Activated T-helper 1 cell treated with anti-CD3 and anti-CD28 coated beads, Interleukin-2, amount 50 U/mL, for 16 hours (primary cell): Measurements from ENCODE around the gene ZBTB20.

ENCODE experiments used
- DNase-seq, 2 donors: peaks; one replicate each; pipeline ENCODE4 v3.0.0-alpha.2; 2020; ENCODE audit warnings: low read depth in 1 of 2, low spot score in 1 of 2

ZBTB20 gene

DNA sequence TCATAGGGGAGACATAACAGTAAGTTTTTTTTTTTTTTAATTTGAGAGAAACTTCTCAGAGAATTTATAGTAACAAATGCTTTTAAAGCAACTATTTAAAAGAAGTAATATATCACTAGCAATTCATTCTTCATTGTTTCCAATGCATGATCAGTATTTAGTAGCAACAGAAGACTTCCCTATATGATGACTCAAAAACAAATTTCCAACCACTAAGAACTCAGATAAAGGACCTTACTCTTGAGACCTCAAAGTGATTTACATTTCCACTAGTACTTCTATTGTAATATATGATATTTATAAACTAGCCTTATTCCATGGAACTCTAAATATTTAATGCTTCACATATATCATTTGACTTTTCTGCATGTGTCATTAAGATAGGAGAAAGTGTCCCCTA lies 356.3 kb downstream of the ZBTB20 start:
- no peak for DNase-seq

DNA sequence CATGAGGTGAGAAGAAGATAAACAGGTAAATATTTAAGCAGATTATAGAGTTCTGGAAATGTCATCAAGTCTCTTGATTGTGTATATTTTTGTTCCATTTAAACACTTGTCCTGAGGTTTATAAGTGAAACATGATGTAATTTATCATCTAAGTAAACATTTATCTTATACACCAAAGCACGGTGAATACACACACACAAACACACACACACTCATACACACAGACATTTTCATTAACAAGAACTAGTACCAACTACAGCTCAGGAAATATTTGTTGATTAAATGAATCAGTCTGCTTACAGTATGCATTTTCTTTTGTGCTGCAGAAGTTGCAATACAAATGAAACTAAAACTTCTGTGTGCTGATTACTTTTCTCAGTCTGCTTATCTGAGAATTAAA lies 357.3 kb downstream of the ZBTB20 start:
- DNase-seq: no peak

DNA sequence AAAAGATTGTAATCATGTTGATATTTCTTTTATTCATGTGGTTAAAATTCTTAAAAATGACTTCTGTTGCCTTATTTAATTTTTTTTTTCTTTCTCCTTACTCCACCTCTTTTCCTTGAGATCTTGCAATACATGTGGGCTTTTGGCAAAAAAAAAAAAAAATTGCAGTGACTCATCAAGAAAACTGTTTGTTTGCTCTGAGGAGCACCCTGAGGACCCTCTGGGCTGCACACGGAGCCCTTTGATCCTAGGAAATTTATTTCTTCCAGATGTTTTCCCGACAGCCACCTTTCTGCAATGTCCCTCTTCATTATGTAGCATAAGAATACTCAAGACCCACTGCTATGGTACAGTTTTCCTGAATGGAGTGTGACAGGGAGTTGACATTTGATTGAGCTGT lies 371.7 kb downstream of the ZBTB20 start:
- DNase-seq: no peak

DNA sequence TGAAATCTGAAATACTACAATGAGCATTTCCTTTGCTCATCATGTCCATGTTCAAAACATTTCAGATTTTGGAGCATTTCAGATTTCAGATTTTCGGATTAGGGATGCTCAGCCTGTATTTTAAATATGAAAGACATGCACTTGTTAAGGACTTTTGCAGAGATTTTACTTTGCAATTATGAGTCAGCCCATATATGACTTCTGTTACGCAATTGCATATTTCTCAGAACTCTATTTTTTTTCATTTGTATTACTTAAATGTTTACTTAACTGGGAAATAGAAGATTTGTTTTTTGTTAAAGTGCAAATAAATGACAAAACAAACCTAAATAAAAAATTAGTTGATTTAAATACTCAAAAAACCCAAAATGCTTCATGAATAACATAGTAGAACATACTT lies 376.2 kb downstream of the ZBTB20 start:
- DNase-seq: no peak

DNA sequence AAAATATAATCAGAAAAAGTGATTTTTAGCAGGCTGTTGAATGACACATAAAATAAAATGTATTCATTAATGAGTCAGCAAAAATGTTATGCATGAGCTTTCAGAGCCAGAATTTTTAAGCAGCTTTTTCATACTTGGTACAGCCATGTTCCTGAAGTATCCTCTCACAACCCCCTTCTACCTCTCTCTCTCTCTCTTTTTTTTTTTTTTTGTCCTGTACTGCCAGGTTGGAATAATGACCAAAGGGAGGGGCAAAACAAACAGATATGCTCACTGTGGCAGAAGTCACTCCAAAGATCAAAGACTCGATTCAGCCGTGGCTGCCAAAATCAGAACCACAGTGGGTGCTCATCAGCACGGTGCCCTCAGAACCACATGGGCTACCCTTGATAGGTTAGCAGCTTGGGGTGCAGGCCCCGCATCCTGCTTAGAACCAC lies 383.0 kb downstream of the ZBTB20 start:
- no peak for DNase-seq

DNA sequence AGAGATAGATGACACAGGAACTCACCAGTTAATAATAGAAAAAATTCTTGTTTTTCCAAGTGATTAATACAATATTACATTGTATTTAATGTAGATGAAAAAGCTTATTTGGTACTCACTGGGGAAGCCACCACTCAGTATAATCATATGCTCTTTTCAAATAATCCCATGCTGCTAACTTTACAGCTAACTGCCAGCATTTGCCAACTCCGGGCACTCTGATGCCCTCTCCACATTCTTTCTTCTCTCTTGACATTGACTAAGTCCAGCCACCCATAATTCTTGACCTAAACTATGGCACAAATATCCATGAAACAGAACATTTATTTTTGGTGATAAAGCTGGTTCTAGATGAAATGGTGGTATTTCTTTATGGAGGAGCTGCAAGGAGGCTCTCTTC lies 384.9 kb downstream of the ZBTB20 start:
- no peak for DNase-seq

DNA sequence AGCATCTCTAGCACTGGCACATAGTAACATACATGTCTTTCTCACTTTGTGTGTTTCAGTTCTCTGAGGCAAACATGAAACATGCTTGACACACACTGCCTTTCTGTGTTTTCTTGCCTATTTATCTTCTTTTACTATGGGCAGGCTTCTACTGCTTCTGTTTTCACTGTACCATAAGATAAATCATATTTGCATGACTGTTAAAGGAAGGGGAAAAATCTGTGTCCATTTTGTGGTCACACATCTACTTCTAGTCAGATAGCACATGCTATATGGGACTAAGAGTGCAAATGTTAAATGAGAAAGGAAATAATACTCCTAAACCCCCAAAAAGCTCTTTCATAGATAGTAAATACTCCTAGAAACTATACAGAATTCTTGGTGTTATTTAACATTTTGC lies 386.4 kb downstream of the ZBTB20 start:
- DNase-seq: no peak

DNA sequence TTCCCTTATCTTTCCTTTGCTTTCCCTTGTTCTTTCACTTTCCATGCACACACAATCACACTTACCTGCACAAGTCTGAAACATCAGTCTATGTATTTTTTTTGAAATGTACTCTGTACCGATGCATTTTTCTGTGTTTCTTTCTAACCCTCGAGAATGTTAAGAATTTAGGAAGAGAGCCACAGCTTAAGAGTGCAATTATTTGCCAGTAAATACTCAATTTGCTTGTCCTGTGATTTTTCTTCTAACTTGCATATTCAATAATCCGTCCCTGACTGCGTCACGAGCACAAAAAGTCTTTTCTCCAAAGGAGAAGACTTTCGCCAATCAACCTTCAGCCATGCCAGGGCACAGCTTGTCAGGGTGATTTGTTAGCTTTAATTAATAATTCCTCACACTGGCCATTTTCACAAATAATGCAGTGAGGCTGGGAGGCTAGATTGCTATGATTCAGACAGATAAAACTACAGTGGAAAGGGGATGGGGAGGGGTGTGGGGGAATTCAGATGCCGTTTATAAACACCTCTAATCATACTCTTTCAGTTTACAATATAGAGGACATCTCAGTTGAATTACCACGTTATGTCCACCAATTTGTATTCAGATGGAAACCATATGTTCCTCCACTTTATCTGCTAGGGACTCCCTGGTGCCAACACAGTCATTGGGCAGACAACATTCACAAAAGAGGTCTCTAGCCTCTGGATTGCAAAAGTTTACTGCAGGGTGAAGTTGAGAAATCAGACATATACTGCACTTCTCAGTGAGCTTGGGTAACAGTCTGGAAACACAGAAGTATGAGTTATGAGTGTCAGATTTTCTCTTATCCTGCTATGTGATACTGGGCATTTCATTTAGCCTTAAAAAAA lies 388.0 kb downstream of the ZBTB20 start:
- DNase-seq: no peak

DNA sequence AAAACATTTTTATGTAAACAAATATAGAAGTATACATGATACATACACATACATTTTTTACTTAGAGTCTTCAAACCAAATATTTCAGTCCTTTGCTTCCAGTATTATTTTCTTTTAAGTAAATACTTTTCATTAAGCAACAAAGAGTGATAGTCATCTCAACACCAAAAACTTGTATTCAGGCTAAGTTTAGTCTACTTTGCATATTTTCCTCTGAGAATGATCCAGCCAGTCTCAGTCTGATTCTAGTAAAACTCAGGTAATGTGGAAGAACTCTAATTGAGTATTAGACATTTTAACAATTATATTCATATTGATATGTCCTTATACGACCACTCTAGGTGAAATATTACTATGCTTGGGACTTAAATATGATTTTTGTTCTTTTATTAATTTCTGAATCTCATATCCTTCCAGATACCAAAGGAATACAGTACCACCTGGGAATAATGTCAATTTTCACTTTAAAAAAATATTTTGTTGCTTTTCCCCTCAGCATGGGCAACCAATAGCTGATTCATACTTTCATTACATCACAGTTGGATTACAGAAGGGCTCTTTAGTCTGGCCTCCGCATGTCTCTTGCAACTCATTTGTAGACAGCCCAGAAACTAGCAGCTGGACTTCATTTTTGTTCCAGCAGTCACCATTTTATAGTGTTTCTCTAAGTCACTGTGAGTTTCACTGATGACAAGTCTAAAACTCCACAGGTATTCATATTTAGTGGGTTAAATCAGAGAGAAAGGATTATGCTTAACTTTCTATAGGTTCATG lies 390.4 kb downstream of the ZBTB20 start:
- no peak for DNase-seq

DNA sequence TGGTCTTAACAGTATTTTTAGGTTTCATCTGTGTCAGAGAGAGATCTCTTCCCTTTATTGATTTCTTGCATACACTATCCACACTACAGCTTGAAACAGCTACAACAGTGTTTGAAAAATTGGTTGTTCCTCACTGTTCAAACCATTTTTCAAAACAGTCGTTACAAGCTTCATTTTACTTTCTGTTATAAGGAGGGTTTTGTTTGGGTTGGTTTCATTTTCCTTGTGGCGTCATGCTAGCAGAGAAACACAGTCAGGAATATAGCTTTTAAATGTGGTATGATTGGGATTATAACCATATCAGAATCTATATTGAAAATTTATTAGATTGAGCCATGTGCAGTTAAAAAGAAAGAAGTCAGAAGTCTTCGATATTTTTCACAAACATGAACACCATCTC lies 400.6 kb downstream of the ZBTB20 start:
- no peak for DNase-seq

DNA sequence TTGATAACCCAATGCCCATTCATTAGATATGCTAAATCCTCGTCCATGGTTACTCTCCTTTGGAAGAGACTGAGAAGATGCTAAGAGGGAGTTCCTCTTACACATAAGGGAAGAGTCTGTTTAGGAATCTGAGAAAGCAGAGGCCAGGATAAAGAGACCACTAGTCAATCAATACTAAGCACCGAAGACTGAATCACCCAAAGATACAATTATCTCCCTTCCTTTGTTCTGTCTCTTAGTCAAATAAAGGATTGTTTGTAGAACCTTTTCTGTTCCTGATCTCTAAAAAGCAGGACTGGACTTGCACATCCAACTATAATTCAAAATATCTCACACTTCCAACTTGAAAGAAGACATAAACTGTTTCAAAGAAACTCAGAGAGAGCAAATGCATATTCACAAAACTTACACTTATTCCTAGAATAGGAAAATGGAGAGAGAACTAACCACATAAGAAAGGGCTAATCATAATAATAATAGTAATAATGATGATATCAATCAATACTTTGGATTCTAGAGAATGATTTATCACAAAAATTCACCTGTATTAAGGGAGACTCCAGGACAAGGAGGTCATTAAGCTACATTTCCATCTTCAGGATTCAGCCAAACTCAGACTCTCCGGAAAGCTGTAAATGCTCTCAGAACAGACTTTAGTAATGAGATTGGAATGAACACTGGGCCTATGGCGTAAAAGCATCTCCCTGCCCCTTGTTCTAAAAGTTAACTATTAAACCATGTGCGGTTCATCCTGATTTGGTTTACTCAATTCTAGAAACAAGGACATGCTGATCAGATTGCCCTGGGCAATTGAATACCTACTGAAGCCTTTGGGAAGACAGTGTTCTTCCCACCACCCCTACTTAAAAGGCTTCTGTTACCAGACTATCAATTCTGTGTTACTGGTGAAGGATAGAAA lies 401.5 kb downstream of the ZBTB20 start:
- DNase-seq: no peak

DNA sequence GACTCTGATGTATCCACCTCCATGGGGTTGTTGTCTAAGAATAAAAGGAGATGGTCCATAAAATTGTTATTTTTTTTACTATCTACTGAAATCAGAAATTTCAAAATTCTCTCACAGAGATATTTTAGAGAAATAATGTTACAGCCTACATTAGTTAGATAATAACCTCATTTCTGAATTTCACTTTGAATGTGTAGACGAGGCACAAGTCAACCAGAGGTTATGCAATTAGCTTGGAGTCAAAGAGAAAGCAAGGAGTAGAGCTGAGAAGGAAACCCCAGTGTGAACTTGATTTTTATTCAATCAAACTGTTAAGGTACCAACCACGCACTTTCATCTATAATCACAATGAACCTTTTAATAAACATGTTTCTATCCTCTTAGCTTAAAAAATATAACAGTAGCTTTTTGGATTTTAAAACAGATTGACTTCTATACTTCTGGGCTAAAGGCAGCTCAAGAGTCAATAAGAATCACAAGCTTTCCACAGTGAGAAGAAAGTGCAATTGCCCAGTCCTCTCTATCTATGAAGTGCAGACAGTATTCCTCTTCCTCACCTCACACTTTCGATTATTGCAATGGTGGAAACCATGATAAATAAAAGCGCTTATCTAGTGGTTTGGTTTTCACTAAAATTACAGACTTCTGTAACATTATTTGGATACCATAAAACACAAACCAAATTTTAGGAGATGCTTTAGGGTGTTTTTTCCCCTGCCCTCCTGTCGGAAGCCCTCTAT lies 403.2 kb downstream of the ZBTB20 start:
- DNase-seq: no peak

DNA sequence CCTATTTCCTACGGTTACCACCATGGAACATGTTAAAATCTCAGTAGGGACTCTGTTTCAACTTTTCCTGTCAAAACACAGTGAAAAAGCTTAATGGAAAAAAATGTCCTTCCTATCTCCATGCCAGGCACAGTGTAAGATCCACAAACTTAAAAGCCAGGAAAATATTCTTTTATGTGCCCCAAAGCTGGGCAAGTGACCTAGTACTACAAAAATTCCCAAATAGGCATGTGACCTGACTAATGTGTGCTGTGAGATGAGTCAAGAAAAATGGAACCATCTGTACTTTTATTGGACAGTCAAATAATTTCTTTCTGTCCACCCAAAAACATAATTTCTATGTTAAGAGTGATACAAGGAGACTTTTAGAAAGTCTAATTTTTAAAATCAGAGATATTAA lies 406.0 kb downstream of the ZBTB20 start:
- DNase-seq: no peak

DNA sequence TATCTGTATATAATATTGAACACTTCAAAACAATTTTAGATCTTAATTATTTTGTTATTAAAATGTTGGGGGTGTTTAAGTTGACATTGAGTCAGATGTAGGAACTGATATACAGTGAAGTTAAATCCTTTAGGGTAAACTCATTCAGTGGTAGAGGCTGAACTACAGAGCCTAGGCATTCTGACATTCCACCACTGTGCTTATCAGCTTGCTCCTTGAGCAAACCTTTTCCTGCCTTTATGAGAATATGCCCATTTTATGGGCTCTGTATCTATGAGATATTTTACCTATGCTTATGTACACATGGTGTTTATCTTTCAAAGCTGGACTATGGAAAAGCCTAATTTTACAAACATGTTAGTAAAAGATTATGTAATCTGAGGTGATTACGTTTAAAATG lies 407.5 kb downstream of the ZBTB20 start:
- DNase-seq: no peak

DNA sequence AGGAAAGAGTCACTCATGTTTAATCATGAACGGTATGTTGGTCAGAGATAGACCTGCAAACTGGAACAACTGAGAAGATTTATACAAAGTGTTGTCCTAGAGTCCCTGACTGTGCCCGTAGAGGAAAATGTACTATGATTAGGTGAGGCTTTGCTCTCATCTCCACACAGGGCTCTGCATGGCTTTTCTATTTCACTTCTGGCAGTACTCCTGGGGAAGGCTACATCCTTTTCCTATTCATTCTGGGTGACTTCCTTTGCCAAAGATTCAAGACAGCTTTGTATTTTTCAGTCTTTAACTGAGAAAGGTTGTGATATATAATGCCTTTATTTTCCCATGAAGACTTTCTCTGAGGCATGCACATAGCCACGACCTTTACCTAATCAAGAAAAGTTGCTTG lies 414.7 kb downstream of the ZBTB20 start:
- no peak for DNase-seq

DNA sequence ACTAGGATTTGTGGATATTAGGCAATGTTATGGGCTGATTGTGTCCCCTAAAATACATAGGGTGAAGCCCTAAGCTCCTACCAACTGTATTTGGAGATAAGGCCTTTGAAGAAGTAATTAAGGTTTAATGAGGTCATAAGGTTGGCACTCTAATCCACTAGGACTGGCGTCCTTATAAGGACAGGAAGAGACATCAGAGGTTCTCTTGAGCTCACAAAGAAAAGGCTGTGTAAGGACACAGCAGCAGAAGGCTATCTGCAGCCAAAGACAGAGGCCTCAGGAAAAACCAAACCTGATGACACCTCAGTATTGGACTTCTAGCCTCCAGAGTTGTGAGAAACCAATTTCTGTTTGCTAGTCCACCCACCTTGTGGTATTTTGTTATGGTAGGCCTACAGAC lies 416.7 kb downstream of the ZBTB20 start:
- no peak for DNase-seq

DNA sequence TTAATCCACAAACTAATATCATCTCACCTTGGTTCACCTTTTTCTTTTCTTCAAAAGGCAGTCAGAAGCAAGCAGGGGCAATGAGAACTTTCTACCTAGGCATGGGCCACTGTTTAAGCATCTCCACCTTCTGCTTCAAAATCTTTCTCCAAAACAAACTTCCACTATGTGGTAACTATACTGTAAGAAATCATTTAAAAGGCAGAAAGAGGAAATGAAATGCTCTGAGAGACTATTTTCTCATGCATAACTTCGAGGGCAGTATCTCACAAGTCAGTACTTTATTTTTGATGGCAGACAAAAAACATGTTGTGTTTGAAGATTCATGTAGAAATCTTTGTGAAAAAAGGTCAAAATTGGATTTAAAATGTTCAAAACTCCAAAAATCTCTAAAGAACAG lies 419.7 kb downstream of the ZBTB20 start:
- DNase-seq: no peak

DNA sequence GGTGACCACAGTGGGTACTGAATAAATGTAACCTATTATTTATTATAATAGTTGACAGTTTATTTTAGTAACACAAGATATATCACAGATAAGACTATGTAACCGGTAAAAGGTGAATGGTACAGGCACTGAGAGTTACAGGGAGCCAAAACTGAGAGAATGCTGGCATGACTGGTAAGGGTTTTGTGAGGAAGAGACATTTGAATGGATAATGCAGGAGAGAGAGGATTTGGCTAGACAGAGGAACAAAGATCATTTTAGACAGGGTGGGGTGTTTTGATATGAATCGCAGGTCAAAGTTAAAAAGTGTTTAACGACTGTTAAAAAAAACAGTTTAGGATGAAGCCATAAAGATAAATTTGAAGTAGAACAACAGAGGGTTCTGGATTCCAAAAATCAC lies 421.1 kb downstream of the ZBTB20 start:
- DNase-seq: no peak

DNA sequence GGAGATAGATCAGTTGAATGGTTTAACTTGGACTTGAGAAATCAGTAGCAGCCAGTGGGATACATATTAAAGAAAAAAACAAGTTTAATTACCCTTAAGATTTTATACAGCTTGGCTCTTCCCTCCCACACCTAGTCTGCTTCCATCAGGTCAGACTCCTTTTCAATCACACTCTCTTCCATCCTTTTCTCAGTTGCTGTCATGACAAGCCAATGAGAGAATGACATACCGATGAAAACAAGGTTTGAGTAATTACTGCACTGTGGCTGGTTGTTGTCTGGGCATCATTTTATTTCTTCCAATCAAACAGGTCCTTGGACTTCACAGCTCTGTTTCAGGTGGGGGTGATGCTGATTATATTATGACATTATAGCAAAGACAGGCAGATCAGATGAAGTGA lies 424.6 kb downstream of the ZBTB20 start:
- no peak for DNase-seq

DNA sequence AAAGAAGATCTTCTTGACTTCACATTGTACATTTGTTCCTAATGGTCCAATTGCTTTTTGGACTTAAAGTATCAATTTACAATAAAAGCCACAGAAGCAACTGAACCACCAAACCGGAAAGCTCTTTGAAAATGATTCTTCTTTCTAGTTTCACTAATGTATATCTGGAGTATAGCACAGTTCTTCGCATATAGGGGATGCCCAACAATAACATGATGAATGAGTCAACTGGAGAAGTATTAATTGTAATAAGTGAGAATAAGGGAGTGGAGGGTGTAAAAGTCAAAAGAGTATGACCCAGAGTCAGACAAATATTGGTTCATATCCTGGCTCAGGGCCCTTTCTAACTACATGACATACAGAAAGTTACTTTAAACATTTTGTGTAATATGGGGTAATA lies 425.2 kb downstream of the ZBTB20 start:
- no peak for DNase-seq

DNA sequence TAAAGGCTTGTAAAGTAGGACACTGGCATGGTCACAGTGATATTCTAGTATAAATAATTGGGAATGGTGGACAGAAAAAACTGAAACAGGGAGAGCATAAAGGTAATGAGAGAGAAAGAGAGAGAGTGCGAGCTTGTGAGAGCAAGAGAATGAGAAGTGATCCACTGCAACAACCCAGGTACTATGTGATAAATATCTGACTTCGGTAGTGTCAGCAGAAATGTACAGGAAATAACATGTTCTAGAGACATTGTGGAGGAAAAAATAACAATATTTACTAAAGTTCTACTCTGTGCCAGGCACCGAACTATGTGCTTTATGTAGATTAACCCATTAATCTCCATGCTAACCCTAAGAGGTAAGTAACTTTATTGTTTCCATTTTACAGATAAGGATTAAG lies 425.9 kb downstream of the ZBTB20 start:
- no peak for DNase-seq
